ENCODE measurements around the gene SATB2. TPM values are rescaled to one million over a fixed set of nuclear protein-coding genes. Genes with fewer than 3 reads are reported as not detected.

SATB2 gene
- total RNA-seq, 2 donors from 2014 or later, result 0.65 to 0.82 TPM

GRCh38 chr2:199433204-199433832 lies 24.4 kb downstream of the SATB2 start:
- no peak overlapping the region for H3K4me3 Mint-ChIP-seq

GRCh38 chr2:199431746-199432213 lies 26.0 kb downstream of the SATB2 start:
- H3K27ac Mint-ChIP-seq, result no peak overlapping the region
- DNase-seq (no peak), ATAC-seq (replicated peaks in 1 of 2) (no peak)
- no peak overlapping the region for H3K4me3 Mint-ChIP-seq
- no peaks in the 10 kb centered on the region for H3K36me3 Mint-ChIP-seq (ENCODE audit: insufficient read depth in 2 of 2)
- no peaks in the 10 kb centered on the region for H3K9me3 Mint-ChIP-seq
- no peaks in the 10 kb centered on the region for H3K4me1 Mint-ChIP-seq (ENCODE audit: low read depth)
- peaks cover 4% of the 10 kb centered on the region for H3K27me3 Mint-ChIP-seq (ENCODE audit: low read depth)

More at GRCh38 chr2:199433204-199433832, 24.4 kb downstream of the SATB2 start:
- DNase-seq (no peak), ATAC-seq (replicated peaks in 1 of 2) (no peak)
- no peaks in the 10 kb centered on the region for H3K9me3 Mint-ChIP-seq
- H3K27me3 Mint-ChIP-seq (ENCODE audit: low read depth), result peaks cover 5% of the 10 kb centered on the region
- no peak overlapping the region for H3K27ac Mint-ChIP-seq
- H3K36me3 Mint-ChIP-seq (ENCODE audit: insufficient read depth in 2 of 2), result no peaks in the 10 kb centered on the region
- H3K4me1 Mint-ChIP-seq (ENCODE audit: low read depth), result no peaks in the 10 kb centered on the region

GRCh38 chr2:199430214-199430613 lies 27.5 kb downstream of the SATB2 start:
- DNase-seq (no peak), ATAC-seq (replicated peaks in 1 of 2) (no peak)
- no peak overlapping the region for H3K4me3 Mint-ChIP-seq
- no peak overlapping the region for H3K27ac Mint-ChIP-seq
- H3K27me3 Mint-ChIP-seq (ENCODE audit: low read depth), result peaks cover 4% of the 10 kb centered on the region
- H3K36me3 Mint-ChIP-seq (ENCODE audit: insufficient read depth in 2 of 2), result no peaks in the 10 kb centered on the region
- H3K4me1 Mint-ChIP-seq (ENCODE audit: low read depth), result no peaks in the 10 kb centered on the region
- H3K9me3 Mint-ChIP-seq, result no peaks in the 10 kb centered on the region

DNA sequence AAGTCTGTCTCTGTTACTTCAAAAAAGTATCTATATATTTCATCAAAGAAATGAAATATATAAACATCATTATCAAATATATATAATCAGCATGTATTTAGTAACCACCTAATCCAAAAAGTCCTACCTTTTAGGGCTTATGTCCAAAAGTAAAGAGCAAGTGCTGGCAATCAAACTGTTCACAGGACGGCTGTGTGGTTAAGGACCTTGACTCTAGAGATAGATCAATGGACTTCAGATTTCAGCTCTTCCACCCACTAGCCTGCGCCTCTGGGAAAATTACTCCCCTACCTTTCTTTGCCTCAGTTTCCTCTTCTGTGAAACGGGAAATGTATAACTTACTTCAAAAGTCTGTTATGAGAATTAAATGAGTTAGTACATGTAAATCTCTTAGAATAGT lies 29.4 kb downstream of the SATB2 start:
- H3K27ac Mint-ChIP-seq, result no peak overlapping the region
- H3K4me1 Mint-ChIP-seq (ENCODE audit: low read depth), result no peaks in the 10 kb centered on the region
- H3K36me3 Mint-ChIP-seq (ENCODE audit: insufficient read depth in 2 of 2), result no peaks in the 10 kb centered on the region
- H3K27me3 Mint-ChIP-seq (ENCODE audit: low read depth), result peaks cover 13% of the 10 kb centered on the region
- H3K4me3 Mint-ChIP-seq, result no peak overlapping the region
- H3K9me3 Mint-ChIP-seq, result no peaks in the 10 kb centered on the region
- DNase-seq, result no peak
- no peak for ATAC-seq (replicated peaks in 1 of 2)

DNA sequence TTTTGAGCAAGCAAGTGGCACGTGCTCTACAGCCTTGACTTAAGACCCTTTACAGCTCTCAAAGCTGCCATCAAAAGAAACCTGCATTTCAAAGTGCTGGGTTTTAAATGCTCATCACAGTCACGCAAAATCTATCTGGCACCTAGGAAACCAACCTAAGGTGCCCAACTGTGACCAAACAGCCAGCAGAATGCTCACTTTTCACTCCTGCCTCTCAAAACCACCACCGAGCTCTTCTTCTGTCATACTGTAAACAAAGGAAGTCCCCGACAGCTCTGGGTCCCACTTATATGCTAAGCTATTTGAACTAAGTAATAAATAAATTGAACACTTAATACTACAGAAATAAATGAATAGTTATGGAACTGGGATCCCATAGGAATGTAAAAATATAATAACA lies 33.6 kb downstream of the SATB2 start:
- ATAC-seq (replicated peaks in 1 of 2) (no peak), DNase-seq (no peak)
- peaks cover 10% of the 10 kb centered on the region for H3K27me3 Mint-ChIP-seq (ENCODE audit: low read depth)
- no peaks in the 10 kb centered on the region for H3K36me3 Mint-ChIP-seq (ENCODE audit: insufficient read depth in 2 of 2)
- H3K27ac Mint-ChIP-seq, result no peak overlapping the region
- no peak overlapping the region for H3K4me3 Mint-ChIP-seq
- H3K4me1 Mint-ChIP-seq (ENCODE audit: low read depth), result no peaks in the 10 kb centered on the region
- no peaks in the 10 kb centered on the region for H3K9me3 Mint-ChIP-seq

- Mint-ChIP-seq H3K27me3 (ENCODE audit: low read depth) (peaks cover 8% of the 10 kb centered on the region), H3K4me3 (no peak overlapping the region), H3K9me3 (no peaks in the 10 kb centered on the region), H3K27ac (no peak overlapping the region), H3K36me3 (ENCODE audit: insufficient read depth in 2 of 2) (no peaks in the 10 kb centered on the region), H3K4me1 (ENCODE audit: low read depth) (no peaks in the 10 kb centered on the region)
- no peak for DNase-seq
- ATAC-seq (replicated peaks in 1 of 2), result no peak
Measured at GRCh38 chr2:199419428-199419827, 38.3 kb downstream of the SATB2 start.

DNA sequence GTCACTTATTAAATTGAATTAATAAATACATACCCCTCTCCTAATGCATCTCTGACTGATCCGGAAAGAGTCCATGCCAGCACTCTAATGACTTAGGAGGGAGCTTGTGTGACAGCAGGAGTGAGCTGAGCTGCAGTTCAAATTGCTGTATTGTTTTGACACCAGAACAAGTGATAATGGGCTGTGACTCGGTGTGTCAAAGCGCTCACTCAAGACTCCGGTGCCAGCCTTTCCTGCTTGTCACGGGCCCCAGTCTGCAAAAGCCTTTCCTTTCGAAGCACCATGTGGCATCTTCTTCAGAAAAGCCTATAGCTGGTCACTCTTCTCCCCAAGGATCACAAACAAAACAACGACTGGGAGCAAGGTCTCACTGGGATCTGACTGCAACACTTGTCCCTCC lies 43.3 kb downstream of the SATB2 start:
- no peak overlapping the region for H3K4me3 Mint-ChIP-seq
- H3K27me3 Mint-ChIP-seq (ENCODE audit: low read depth), result no peaks in the 10 kb centered on the region
- no peaks in the 10 kb centered on the region for H3K9me3 Mint-ChIP-seq
- DNase-seq, result no peak
- no peak for ATAC-seq (replicated peaks in 1 of 2)
- H3K36me3 Mint-ChIP-seq (ENCODE audit: insufficient read depth in 2 of 2), result no peaks in the 10 kb centered on the region
- no peak overlapping the region for H3K27ac Mint-ChIP-seq
- H3K4me1 Mint-ChIP-seq (ENCODE audit: low read depth), result no peaks in the 10 kb centered on the region

DNA sequence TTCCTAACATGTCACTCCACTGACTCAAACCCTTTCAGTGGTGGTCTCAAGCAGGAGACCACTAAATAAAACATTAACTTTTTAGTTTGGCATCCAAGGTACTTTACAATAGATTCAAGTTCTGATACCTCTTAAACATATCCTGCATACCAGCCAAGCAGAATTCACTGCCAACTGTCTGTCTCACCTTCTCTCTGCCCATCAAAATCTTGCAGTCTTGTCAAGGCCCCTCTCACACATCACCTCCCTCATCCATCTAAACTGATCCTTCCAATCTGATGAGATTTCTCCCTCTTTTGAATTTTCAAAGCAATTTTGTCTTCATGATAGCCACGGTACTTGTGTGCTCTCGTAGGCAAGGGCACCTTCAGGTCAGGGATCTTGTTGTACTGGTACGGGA lies 43.7 kb downstream of the SATB2 start:
- H3K36me3 Mint-ChIP-seq (ENCODE audit: insufficient read depth in 2 of 2), result no peaks in the 10 kb centered on the region

DNA sequence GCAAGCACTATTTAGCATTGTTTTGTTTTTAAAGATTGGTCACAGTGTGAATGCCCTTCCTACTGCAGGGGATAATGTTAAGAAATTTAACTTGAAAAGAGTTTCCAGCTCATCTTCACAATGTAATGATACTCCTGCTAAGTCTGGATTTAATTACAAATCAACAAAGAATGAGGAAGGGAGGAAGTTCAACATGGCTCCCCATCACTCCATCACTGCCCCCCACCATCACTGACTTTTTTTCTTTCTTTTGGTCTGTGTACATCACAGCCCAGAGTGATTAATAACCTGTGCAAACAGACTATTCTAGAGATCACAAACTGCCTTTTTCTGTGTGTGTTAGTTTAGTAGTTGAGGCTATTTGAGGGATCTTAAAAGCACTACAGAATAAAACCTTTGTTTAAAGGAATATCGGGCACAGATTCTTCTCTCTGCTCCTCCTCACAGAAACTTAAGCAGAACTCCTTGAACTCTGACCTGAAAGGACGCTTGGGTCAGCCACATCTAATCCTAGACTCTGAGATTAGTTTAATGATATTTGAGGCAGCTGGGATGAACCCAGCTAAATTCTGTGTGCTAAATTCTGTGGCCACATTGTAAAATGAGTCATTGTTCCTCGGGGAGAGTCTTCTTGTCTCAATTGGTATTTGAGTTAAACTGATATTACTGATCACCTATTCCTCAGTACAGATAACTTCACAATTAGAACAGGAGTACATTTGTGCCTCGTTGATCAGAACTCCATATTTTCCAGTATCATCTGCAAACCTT lies 47.8 kb downstream of the SATB2 start:
- ATAC-seq (replicated peaks in 1 of 2), result no peak
- Mint-ChIP-seq H3K27me3 (ENCODE audit: low read depth) (no peaks in the 10 kb centered on the region), H3K36me3 (ENCODE audit: insufficient read depth in 2 of 2) (no peaks in the 10 kb centered on the region), H3K4me1 (ENCODE audit: low read depth) (no peaks in the 10 kb centered on the region), H3K9me3 (no peaks in the 10 kb centered on the region), H3K4me3 (no peak overlapping the region), H3K27ac (no peak overlapping the region)
- no peak for DNase-seq

More for the DNA sequence above, 43.7 kb downstream of the SATB2 start:
- ATAC-seq (replicated peaks in 1 of 2) (no peak), DNase-seq (no peak)
- no peaks in the 10 kb centered on the region for H3K27me3 Mint-ChIP-seq (ENCODE audit: low read depth)
- no peak overlapping the region for H3K27ac Mint-ChIP-seq
- no peaks in the 10 kb centered on the region for H3K4me1 Mint-ChIP-seq (ENCODE audit: low read depth)
- no peak overlapping the region for H3K4me3 Mint-ChIP-seq
- H3K9me3 Mint-ChIP-seq, result no peaks in the 10 kb centered on the region

GRCh38 chr2:199407421-199407820 lies 50.3 kb downstream of the SATB2 start:
- H3K4me1 Mint-ChIP-seq (ENCODE audit: low read depth), result no peaks in the 10 kb centered on the region
- ATAC-seq (replicated peaks in 1 of 2) (no peak), DNase-seq (no peak)
- H3K4me3 Mint-ChIP-seq, result no peak overlapping the region
- H3K27ac Mint-ChIP-seq, result no peak overlapping the region
- no peaks in the 10 kb centered on the region for H3K27me3 Mint-ChIP-seq (ENCODE audit: low read depth)
- no peaks in the 10 kb centered on the region for H3K9me3 Mint-ChIP-seq
- no peaks in the 10 kb centered on the region for H3K36me3 Mint-ChIP-seq (ENCODE audit: insufficient read depth in 2 of 2)

DNA sequence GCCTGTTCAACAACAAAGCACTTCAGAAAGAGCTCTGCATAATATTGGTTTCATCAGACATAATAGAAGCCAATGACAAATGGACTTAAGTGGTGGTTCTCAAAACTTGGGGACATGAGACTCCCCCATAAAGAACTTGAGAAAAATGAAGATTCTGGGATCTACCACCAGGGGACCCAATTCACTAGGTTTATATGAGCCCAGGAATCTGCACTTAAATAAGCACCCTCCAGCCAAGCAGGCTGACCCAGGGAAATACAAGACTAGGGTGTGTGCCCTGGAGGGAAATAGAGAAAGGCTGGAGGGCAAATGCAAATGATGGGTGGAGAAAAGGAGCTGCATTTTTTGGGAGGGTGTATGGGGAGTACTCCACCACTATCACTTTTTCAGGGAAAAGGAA lies 52.5 kb downstream of the SATB2 start:
- Mint-ChIP-seq H3K27ac (no peak overlapping the region), H3K36me3 (ENCODE audit: insufficient read depth in 2 of 2) (no peaks in the 10 kb centered on the region), H3K4me1 (ENCODE audit: low read depth) (no peaks in the 10 kb centered on the region), H3K27me3 (ENCODE audit: low read depth) (no peaks in the 10 kb centered on the region), H3K9me3 (no peaks in the 10 kb centered on the region), H3K4me3 (no peak overlapping the region)
- DNase-seq, result no peak
- no peak for ATAC-seq (replicated peaks in 1 of 2)

- H3K9me3 Mint-ChIP-seq, result no peaks in the 10 kb centered on the region
- no peaks in the 10 kb centered on the region for H3K36me3 Mint-ChIP-seq (ENCODE audit: insufficient read depth in 2 of 2)
- H3K4me3 Mint-ChIP-seq, result no peak overlapping the region
- DNase-seq (no peak), ATAC-seq (replicated peaks in 1 of 2) (no peak)
- H3K27ac Mint-ChIP-seq, result no peak overlapping the region
- no peaks in the 10 kb centered on the region for H3K27me3 Mint-ChIP-seq (ENCODE audit: low read depth)
- H3K4me1 Mint-ChIP-seq (ENCODE audit: low read depth), result no peaks in the 10 kb centered on the region
Measured at GRCh38 chr2:199404841-199405240, 52.9 kb downstream of the SATB2 start.

DNA sequence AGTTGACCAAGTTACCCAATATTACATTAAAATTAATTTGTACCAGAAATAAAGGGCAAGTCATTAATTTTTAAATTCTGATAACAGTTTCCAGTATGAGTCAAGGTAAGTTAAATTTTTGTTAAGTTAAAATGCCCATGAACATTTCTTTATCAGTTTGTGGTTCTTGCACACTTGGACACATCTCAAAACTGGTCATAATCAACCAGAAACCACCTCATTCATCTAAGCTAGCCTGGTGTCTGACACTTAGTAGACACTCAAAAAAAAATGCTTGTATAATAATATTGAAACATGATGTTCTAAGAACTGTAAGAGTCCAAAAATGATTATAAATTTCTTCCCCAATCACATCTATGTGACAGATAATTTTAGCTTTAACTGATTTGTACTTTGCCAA lies 62.4 kb downstream of the SATB2 start:
- H3K9me3 Mint-ChIP-seq, result no peaks in the 10 kb centered on the region
- H3K27me3 Mint-ChIP-seq (ENCODE audit: low read depth), result peaks cover 6% of the 10 kb centered on the region
- no peak for ATAC-seq (replicated peaks in 1 of 2)

GRCh38 chr2:199392363-199392762 lies 65.4 kb downstream of the SATB2 start:
- Mint-ChIP-seq H3K4me1 (ENCODE audit: low read depth) (no peaks in the 10 kb centered on the region), H3K27ac (no peak overlapping the region), H3K4me3 (no peak overlapping the region), H3K9me3 (no peaks in the 10 kb centered on the region), H3K36me3 (ENCODE audit: insufficient read depth in 2 of 2) (no peaks in the 10 kb centered on the region), H3K27me3 (ENCODE audit: low read depth) (peaks cover under 1% of the 10 kb centered on the region)
- ATAC-seq (replicated peaks in 1 of 2), result no peak
- DNase-seq, result no peak

More for the DNA sequence above, 62.4 kb downstream of the SATB2 start:
- H3K4me1 Mint-ChIP-seq (ENCODE audit: low read depth), result no peaks in the 10 kb centered on the region
- no peak overlapping the region for H3K4me3 Mint-ChIP-seq
- no peak for DNase-seq
- H3K36me3 Mint-ChIP-seq (ENCODE audit: insufficient read depth in 2 of 2), result no peaks in the 10 kb centered on the region
- H3K27ac Mint-ChIP-seq, result no peak overlapping the region

Data from activated T-cell treated with anti-CD3 and anti-CD28 coated beads, Interleukin-2, amount 50 U/mL, for 72 hours (primary cell).